T-cell (primary cell): Measurements from ENCODE around the gene ACSL5. TPM values are rescaled to one million over a fixed set of nuclear protein-coding genes. Genes with fewer than 3 reads are reported as not detected.

Experiments used
- ATAC-seq, 4 experiments: fragments of 200-7000 bp in 3 of 4; fragments of 150-1000 bp in 1 of 4; cut with Tn5 transposase; replicated peaks in 1 of 4; 1 replicate in 3 of 4; 2 replicates in 1 of 4; pipeline ENCODE4 v1.10.0; 2021; ENCODE audit warnings: moderate library complexity in 3 of 4, mild to moderate bottlenecking in 2 of 4, moderate number of reproducible peaks in 1 of 4
- CTCF ChIA-PET, 2 donors: fragments of 300-600 bp; sonication (Branson Sonifier 250); formaldehyde crosslinking; loops; one replicate each; lab custom pipeline; 2022; ENCODE audit warnings: antibody characterized with exemption in 2 of 2; lab: Charles Lee
- POLR2A ChIA-PET, 2 donors: fragments of 300-600 bp; sonication (Branson Sonifier 250); formaldehyde crosslinking; loops; one replicate each; lab custom pipeline; 2022; ENCODE audit warnings: antibody characterized with exemption in 2 of 2; lab: Charles Lee
- DNase-seq, 35 experiments: peaks; one replicate each; pipeline versions ENCODE4 v3.0.0 to v3.0.0-alpha.2; 2013 to 2023
- H3K27ac ChIP-seq: one replicate; pipeline ENCODE4 v1.5.1; 2013; ENCODE audit warnings: low read length
- H3K27me3 ChIP-seq, 2 experiments: replicated peaks in 1 of 2; 1 replicate in 1 of 2; 2 replicates in 1 of 2; pipeline versions ENCODE4 v1.6.1 to v1.7.0; 2013; ENCODE audit warnings: low read length in 1 of 2, mixed read lengths in 1 of 2; ENCODE audit not compliant: control insufficient read depth in 2 of 2, insufficient read depth in 2 of 2; ENCODE audit errors: extremely low read depth in 1 of 2
- H3K36me3 ChIP-seq, 2 donors: 1 replicate in 1 of 2; 2 replicates in 1 of 2; pipeline versions ENCODE4 v1.6.1 to v1.7.0; 2013; ENCODE audit warnings: low read length in 1 of 2; ENCODE audit not compliant: control insufficient read depth in 2 of 2, insufficient read depth in 1 of 2; ENCODE audit errors: extremely low read depth in 1 of 2
- H3K4me1 ChIP-seq, 2 experiments: 1 replicate in 1 of 2; 2 replicates in 1 of 2; pipeline versions ENCODE4 v1.6.1 to v1.7.0; 2013; ENCODE audit warnings: low read length in 2 of 2, mixed read lengths in 1 of 2; ENCODE audit not compliant: insufficient read depth in 2 of 2, control insufficient read depth in 1 of 2; ENCODE audit errors: extremely low read depth in 1 of 2
- H3K4me3 ChIP-seq, 2 donors: 1 replicate in 1 of 2; 2 replicates in 1 of 2; pipeline versions ENCODE4 v1.5.1 to v1.7.0; 2013; ENCODE audit warnings: mild to moderate bottlenecking in 2 of 2, low read length in 1 of 2, moderate library complexity in 1 of 2; ENCODE audit not compliant: control insufficient read depth in 1 of 2; ENCODE audit errors: extremely low read depth in 1 of 2
- H3K9me3 ChIP-seq: 2 replicates; pipeline ENCODE4 v1.7.0; 2013
- H3K27ac Mint-ChIP-seq, 2 donors: one replicate each; pipeline ENCODE4 v1.8.0; 2020 to 2021; ENCODE audit warnings: mild to moderate bottlenecking in 2 of 2, mixed read lengths in 2 of 2
- H3K27me3 Mint-ChIP-seq, 2 donors: one replicate each; pipeline ENCODE4 v1.8.0; 2021 to 2022; ENCODE audit warnings: mixed read lengths in 2 of 2
- H3K36me3 Mint-ChIP-seq: one replicate; pipeline ENCODE4 v1.8.0; 2021; ENCODE audit warnings: mixed read lengths
- H3K4me1 Mint-ChIP-seq, 3 donors: one replicate each; pipeline ENCODE4 v1.8.0; 2020 to 2022; ENCODE audit warnings: mixed read lengths in 3 of 3, mild to moderate bottlenecking in 1 of 3
- H3K4me3 Mint-ChIP-seq, 3 donors: one replicate each; pipeline ENCODE4 v1.8.0; 2020 to 2022; ENCODE audit warnings: mild to moderate bottlenecking in 3 of 3, mixed read lengths in 3 of 3, moderate library complexity in 3 of 3
- H3K9me3 Mint-ChIP-seq, 3 donors: one replicate each; pipeline ENCODE4 v1.8.0; 2020 to 2022; ENCODE audit warnings: mixed read lengths in 3 of 3
- WGBS: methylation state at CpG from one replicate; pipeline ENCODE4 v1.1.5; 2013; ENCODE audit warnings: missing lambda C conversion rate; ENCODE audit not compliant: insufficient coverage; 5-methylcytosine and 5-hydroxymethylcytosine counted together
- total RNA-seq, 35 experiments: library from RNA in 6 of 35; stranded (reverse) in 6 of 35; fragments of 120-200 nt in 1 of 35; gene quantifications; one replicate each; pipeline versions ENCODE4 v1.2.1 to v1.2.4 and lab custom pipeline; 2013 to 2026

Gene ACSL5
- total RNA-seq, 5 donors from 2014 or later (not counting 1 experiment from before 2014, with no cell fraction given) = 36.0 to 48.9 (median 39.9) TPM

DNA sequence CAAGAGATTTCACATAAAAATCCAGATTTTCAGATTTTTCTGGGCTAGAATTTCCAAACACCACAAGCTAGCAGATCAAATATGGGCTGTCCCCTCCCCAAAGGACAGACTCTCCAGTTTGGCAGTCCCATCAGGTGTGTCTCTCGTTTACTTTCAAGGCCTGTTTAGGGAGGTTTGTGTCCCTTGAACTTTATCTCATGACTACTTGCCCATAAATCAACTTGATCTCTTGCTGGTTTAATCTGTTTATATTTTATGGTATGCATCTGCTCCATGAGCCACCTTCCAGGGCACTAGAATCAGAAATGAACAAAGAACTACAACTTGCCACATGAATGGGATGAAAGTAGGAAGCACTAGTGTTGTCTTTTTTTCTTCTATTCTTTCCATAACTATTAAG is 67.6 kb downstream of the ACSL5 start:
- Mint-ChIP-seq H3K27me3 (no peaks in the 10 kb centered on the region), H3K36me3 (peaks cover 40% of the 10 kb centered on the region), H3K4me3 (no peak overlapping the region)

DNA sequence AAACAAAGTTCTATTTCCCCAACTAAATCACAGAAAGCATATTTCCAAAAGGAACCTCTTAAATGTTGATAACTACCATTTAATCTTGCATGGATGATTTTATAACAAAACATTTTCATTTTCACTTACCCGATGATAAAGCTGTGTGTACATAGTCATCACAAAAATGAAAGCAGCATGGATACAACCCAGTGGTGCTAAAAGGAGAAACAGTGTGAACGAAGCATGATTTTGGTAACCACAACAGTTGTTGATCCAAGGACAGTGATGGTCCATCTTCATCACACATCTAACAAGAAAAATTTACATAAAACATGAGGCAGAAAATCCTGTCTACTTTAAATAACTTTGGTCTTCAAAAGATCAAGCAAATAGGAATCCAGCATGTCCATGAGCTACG is 68.1 kb downstream of the ACSL5 start:
- peaks cover 11 to 48% of the 10 kb centered on the region in 2 donors for H3K36me3 ChIP-seq
- CTCF ChIA-PET = interaction anchor here (0.7 to 1.3 kb wide), 4 partner anchors 11 to 1862 kb away, joined by 3 to 4 read pairs (median 3); no protein-coding TSS in a partner anchor

More for the DNA sequence above, 67.6 kb downstream of the ACSL5 start:
- H3K27ac ChIP-seq = no peak overlapping the region
- Mint-ChIP-seq H3K4me1 (peaks cover 27 to 46% (median 39%) of the 10 kb centered on the region in 3 donors), H3K9me3 (no peaks in the 10 kb centered on the region), H3K27ac (no peak overlapping the region)
- H3K36me3 ChIP-seq = peaks cover 11 to 53% of the 10 kb centered on the region in 2 donors
- H3K9me3 ChIP-seq = no peaks in the 10 kb centered on the region
- ATAC-seq (no peak), DNase-seq (no peak)
- H3K4me1 ChIP-seq = peaks cover 5 to 8% of the 10 kb centered on the region in 2 experiments
- H3K4me3 ChIP-seq = no peak overlapping the region
- no peaks in the 10 kb centered on the region for H3K27me3 ChIP-seq
- no CpG with 5 or more reads among the region's 1 CpG for WGBS
- POLR2A ChIA-PET = no interaction called here
- CTCF ChIA-PET = no interaction called here

DNA sequence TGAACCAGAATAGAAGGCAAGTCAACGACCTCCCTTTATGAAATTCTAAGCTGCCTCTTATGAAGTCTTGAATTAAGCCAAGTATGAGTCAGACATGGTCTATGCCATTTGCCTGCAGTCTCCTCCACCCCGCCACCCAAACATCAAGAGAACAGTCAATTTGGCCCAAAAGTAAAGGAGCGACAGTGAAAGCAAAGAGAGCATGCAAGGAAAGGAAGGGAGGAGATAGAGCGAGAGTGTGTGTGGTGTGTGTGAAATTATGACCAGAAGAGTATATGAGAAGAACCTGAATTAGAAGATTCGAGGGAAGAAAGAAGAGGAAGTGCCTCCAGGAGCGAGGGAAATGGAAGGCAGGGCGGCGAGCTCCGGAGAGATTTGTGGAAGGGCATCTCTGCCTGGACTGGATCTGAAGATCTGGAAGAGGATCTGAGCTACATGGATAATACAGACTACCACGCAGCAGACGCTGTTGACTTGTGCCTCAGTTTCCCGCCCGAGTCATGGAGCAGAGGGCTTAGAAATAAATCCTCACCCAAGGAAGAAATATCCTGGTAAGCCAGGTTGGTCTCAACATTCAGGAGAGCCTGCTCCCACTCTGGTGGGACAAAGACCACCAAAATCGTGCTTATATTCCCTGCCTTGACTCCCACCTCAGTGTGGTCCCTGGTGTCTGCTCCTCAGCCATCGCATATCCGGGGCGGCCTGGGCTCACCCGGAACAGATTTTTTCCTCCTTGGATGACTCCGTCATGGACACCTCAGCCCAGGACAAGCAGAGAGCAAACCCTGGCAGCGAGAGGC is 72.3 kb downstream of the ACSL5 start:
- no peaks in the 10 kb centered on the region for H3K9me3 ChIP-seq
- no peaks in the 10 kb centered on the region for H3K27me3 Mint-ChIP-seq
- H3K36me3 Mint-ChIP-seq = peaks cover 32% of the 10 kb centered on the region
- H3K4me3 ChIP-seq = peak overlapping the region; percentile 94 to 99
- peak overlapping the region; percentile 91 to 98 (median 93) for H3K4me3 Mint-ChIP-seq
- 3% methylated on average over 18 of the region's 20 CpGs for WGBS
- peaks cover 12 to 13% of the 10 kb centered on the region in 2 experiments for H3K4me1 ChIP-seq
- no peaks in the 10 kb centered on the region for H3K27me3 ChIP-seq
- DNase-seq (peak in 3 of 35 experiments; percentile 2 to 20 (median 2)), ATAC-seq (peak in 3 of 4 experiments; percentile 66 to 71 (median 69))
- peak overlapping the region; percentile 85 to 99 for H3K27ac Mint-ChIP-seq
- CTCF ChIA-PET = interaction anchor here (1.3 to 1.9 kb wide), 3 partner anchors 10 to 70 kb away, joined by 3 to 11 read pairs (median 6); no protein-coding TSS in a partner anchor
- peaks cover 0 to 18% of the 10 kb centered on the region in 2 donors for H3K36me3 ChIP-seq
- H3K9me3 Mint-ChIP-seq = no peaks in the 10 kb centered on the region
- peak overlapping the region; percentile 86 for H3K27ac ChIP-seq
- peaks cover 45 to 75% (median 71%) of the 10 kb centered on the region in 3 donors for H3K4me1 Mint-ChIP-seq
- POLR2A ChIA-PET = interaction anchor here in 1 of 2 donors (0.8 kb wide), 1 partner anchor 57 kb away, joined by 4 read pairs; no protein-coding TSS in a partner anchor

More for the DNA sequence above, 68.1 kb downstream of the ACSL5 start:
- Mint-ChIP-seq H3K9me3 (no peaks in the 10 kb centered on the region), H3K4me3 (no peak overlapping the region), H3K27ac (no peak overlapping the region), H3K4me1 (peaks cover 27 to 51% (median 42%) of the 10 kb centered on the region in 3 donors), H3K36me3 (peaks cover 40% of the 10 kb centered on the region), H3K27me3 (no peaks in the 10 kb centered on the region)
- Histone ChIP-seq H3K4me3 (no peak overlapping the region), H3K27ac (no peak overlapping the region), H3K4me1 (peaks cover 5 to 8% of the 10 kb centered on the region in 2 experiments), H3K9me3 (no peaks in the 10 kb centered on the region), H3K27me3 (no peaks in the 10 kb centered on the region)
- POLR2A ChIA-PET = no interaction called here
- no peak for ATAC-seq
- no peak for DNase-seq
- WGBS = 71% methylated on average over 1 of the region's 3 CpGs

DNA sequence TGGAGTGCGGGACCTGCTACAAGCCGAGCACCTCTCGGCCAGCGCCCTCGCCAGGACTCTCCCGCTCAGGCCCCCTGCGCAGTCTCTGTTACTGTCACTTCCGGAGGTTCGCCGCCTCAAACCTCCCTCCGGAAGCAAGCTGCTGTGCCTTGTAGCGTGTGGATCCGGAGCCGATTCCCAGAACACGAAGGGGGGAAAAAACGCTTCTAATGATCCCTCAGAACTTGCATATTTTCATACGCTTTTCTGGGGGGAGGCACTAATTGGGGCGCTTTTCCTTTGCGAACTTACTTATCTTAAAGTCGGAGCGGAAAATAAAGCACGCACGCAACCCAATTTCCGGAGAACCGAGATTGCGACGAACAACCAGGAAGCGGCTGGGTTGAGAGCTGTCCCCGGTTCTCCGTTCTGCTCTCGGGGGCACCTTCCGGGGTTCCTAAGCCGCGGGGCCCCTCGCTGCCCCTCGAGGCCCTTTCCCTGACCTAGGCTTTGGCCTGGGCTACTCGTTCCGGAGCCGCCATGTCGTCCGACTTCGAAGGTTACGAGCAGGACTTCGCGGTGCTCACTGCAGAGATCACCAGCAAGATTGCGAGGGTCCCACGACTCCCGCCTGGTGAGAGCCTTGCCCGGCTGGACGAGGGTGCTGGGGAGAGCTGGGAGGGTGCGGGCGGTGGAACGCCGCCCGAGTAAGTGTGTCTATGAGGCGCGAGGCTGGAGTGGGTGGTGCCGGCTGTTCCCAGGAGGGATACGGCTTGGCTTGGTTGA is 73.1 kb downstream of the ACSL5 start, which contains the start of the genes VTI1A and ZDHHC6:
Gene VTI1A (plus strand): TSS at position 361 of the 765 bp plus-strand sequence. CDS start 159 bp downstream, at position 520.
Gene ZDHHC6 (minus strand): TSS at position 60 of the 765 bp plus-strand sequence. CDS start 1,478 bp downstream, outside the sequence.
- Mint-ChIP-seq H3K4me3 (peak within 1 kb of the TSS; percentile 91 to 98 (median 93)), H3K9me3 (no peaks in the 10 kb centered on the region), H3K27me3 (no peaks in the 10 kb centered on the region), H3K36me3 (peaks cover 25% of the 10 kb centered on the region), H3K27ac (peak within 1 kb of the TSS; percentile 85 to 99), H3K4me1 (peaks cover 49 to 72% (median 71%) of the 10 kb centered on the region in 3 donors)
- Histone ChIP-seq H3K4me3 (peak within 1 kb of the TSS; percentile 94 to 99), H3K27ac (peak within 1 kb of the TSS; percentile 86), H3K9me3 (no peaks in the 10 kb centered on the region), H3K4me1 (peaks cover 12 to 13% of the 10 kb centered on the region in 2 experiments), H3K36me3 (peaks cover 0 to 13% of the 10 kb centered on the region in 2 donors), H3K27me3 (no peaks in the 10 kb centered on the region)
- ChIA-PET POLR2A (interaction anchor here in 1 of 2 donors (0.6 to 1.1 kb wide), 4 partner anchors 12 to 139 kb away, joined by 3 to 8 read pairs (median 4); no protein-coding TSS in a partner anchor), CTCF (interaction anchor here (1.3 to 1.9 kb wide), 3 partner anchors 11 to 71 kb away, joined by 3 to 11 read pairs (median 6); no protein-coding TSS in a partner anchor)
- DNase-seq (peak; percentile 64 to 90 (median 78)), ATAC-seq (peak; percentile 91 to 94 (median 92))
- WGBS = under 1% methylated on average over 55 of the region's 59 CpGs

DNA sequence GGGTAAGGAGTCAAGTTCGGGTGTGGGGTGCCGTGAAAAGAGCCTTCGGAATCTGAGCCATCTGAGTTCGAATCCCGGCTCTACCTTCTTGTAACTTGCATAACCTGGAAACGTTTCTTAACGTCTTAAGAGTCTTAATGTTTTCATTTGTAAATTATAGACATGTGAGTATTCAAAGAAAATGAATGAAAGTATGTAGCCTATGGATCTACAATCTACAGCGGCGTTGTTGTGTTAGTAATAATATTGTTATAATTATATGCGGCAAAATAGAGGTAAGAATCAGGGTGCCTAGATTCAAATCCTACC is 73.7 kb downstream of the ACSL5 start:
- CTCF ChIA-PET = interaction anchor here in 1 of 2 donors (1.3 to 1.8 kb wide), 2 partner anchors 24 to 72 kb away, joined by 3 to 11 read pairs; no protein-coding TSS in a partner anchor
- peaks cover 22% of the 10 kb centered on the region for H3K36me3 Mint-ChIP-seq
- 0% methylated on average over 3 of the region's 10 CpGs for whole genome bisulfite sequencing

More for the DNA sequence above, 73.7 kb downstream of the ACSL5 start:
- Histone ChIP-seq H3K27ac (peak overlapping the region; percentile 86), H3K36me3 (peaks cover 0 to 9% of the 10 kb centered on the region in 2 donors), H3K4me1 (peaks cover 12 to 13% of the 10 kb centered on the region in 2 experiments), H3K4me3 (peak overlapping the region; percentile 94 to 99), H3K9me3 (no peaks in the 10 kb centered on the region), H3K27me3 (no peaks in the 10 kb centered on the region)
- Mint-ChIP-seq H3K27ac (peak overlapping the region; percentile 85 to 99), H3K9me3 (no peaks in the 10 kb centered on the region), H3K27me3 (no peaks in the 10 kb centered on the region), H3K4me1 (peaks cover 48 to 67% (median 67%) of the 10 kb centered on the region in 3 donors), H3K4me3 (peak overlapping the region; percentile 91 to 98 (median 93))
- ATAC-seq = no peak
- DNase-seq = peak in 1 of 35 experiments; percentile 9
- POLR2A ChIA-PET = interaction anchor here in 1 of 2 donors (0.6 to 1.1 kb wide), 3 partner anchors 12 to 139 kb away, joined by 3 to 8 read pairs (median 3); no protein-coding TSS in a partner anchor
